COLO829 (cell line): Measurements from ENCODE around the gene PLA2G4E.

Experiments
- DNase-seq: peaks from one replicate; pipeline ENCODE4 v3.0.0; 2012; ENCODE audit warnings: low spot score

The PLA2G4E gene

GRCh38 chr15:41935566-41936020, 85.2 kb downstream of the PLA2G4E start:
- no peak for DNase-seq

DNA sequence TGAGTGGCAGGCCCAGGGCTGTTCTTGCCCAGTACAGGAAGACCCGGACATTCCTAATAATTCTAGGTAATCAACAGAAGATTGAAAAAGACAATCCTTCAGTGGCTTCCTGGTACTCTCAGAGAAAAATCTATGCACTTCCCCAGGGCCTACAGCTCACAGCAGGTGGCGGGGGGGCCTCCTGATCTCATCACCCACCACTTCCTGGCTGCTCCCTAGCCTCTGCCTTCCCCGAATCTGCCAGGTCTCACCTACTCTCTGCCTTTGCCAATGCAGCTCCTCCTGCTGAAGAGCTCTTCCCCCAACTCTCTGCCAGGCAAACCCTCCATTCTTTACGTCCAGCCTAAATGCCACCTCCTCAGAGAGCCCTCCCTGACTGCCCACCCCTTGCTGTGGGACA, 86.0 kb downstream of the PLA2G4E start:
- no peak for DNase-seq

GRCh38 chr15:41933771-41934170, 87.1 kb downstream of the PLA2G4E start:
- DNase-seq: no peak

DNA sequence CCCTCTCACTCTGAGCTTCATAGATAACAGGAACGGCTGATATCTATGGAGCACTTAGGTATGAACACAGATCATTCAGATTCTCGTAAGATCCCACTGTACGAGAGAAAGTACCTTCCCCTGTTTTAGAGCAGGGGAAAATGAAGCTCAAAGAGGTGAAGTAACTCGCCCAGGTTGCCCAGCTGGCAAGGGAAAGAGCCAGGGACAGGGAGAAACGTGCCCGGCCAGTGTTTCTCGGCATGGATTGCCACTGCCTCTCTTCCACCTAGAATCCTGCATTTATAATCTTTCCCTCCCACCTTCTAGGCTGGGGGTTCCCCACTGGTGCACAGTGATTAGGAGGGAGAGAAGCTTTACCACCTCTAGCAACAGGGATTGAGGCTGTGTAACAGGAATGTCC, 87.5 kb downstream of the PLA2G4E start:
- DNase-seq: no peak

- DNase-seq: no peak
These were observed 88.1 kb downstream of the PLA2G4E start for GRCh38 chr15:41932511-41933289.

DNA sequence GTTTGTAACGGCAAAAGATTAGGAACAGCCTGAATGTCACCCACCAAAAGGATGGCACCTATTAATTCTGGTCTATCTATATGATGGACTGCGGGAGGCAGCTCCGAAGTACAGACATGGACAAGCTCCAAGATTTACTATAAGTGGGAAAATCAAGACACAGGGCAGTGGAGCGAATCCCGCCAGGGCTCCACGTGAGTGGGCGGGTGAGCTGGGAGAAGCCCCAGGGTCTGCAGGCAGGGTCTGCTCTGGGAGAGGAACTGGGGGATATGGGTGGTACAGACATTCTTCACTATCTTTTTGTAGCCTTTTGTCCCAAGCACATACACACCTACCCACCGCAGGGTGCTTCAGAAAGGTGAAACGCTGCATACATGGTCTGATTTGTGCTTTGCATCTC, 88.7 kb downstream of the PLA2G4E start:
- no peak for DNase-seq
